UCSD-AML1 (cell line): ENCODE data around the gene TLL1.

Experiments used
- DNase-seq: peaks from one replicate; lab custom pipeline; 2025; ENCODE audit not compliant: unreplicated experiment; lab: John Stamatoyannopoulos, UW

Gene TLL1

GRCh38 chr4:165879641-165880040, 6.6 kb downstream of the TLL1 start:
- DNase-seq, result no peak

GRCh38 chr4:165894159-165894558, 21.1 kb downstream of the TLL1 start:
- DNase-seq, result no peak

- DNase-seq, result no peak
Observed at GRCh38 chr4:165905405-165906027, 32.5 kb downstream of the TLL1 start.

GRCh38 chr4:165906272-165906671, 33.2 kb downstream of the TLL1 start:
- DNase-seq, result no peak

- DNase-seq, result no peak
Observed at GRCh38 chr4:165909947-165910346, 36.9 kb downstream of the TLL1 start.

- DNase-seq, result no peak
Observed at GRCh38 chr4:165915215-165915614, 42.2 kb downstream of the TLL1 start.

- DNase-seq, result no peak
Observed at GRCh38 chr4:165921546-165921945, 48.5 kb downstream of the TLL1 start.

- DNase-seq, result no peak
Observed at GRCh38 chr4:165922747-165923146, 49.7 kb downstream of the TLL1 start.

GRCh38 chr4:165926307-165926706, 53.3 kb downstream of the TLL1 start:
- no peak for DNase-seq

- DNase-seq, result no peak
Observed at GRCh38 chr4:165927366-165927765, 54.3 kb downstream of the TLL1 start.

GRCh38 chr4:165927815-165928214, 54.8 kb downstream of the TLL1 start:
- no peak for DNase-seq

- DNase-seq, result no peak
Observed at GRCh38 chr4:165928601-165929000, 55.6 kb downstream of the TLL1 start.

- DNase-seq, result no peak
Observed at GRCh38 chr4:165929662-165930061, 56.6 kb downstream of the TLL1 start.

GRCh38 chr4:165931741-165932140, 58.7 kb downstream of the TLL1 start:
- DNase-seq, result no peak

GRCh38 chr4:165944900-165945299, 71.9 kb downstream of the TLL1 start:
- no peak for DNase-seq

GRCh38 chr4:165945991-165946390, 73.0 kb downstream of the TLL1 start:
- DNase-seq, result no peak

- no peak for DNase-seq
Observed at GRCh38 chr4:165947019-165947418, 74.0 kb downstream of the TLL1 start.

GRCh38 chr4:165953181-165953580, 80.1 kb downstream of the TLL1 start:
- no peak for DNase-seq

GRCh38 chr4:165963621-165964020, 90.6 kb downstream of the TLL1 start:
- no peak for DNase-seq

GRCh38 chr4:165964591-165964990, 91.6 kb downstream of the TLL1 start:
- DNase-seq, result no peak

- no peak for DNase-seq
Observed at GRCh38 chr4:165965503-165965902, 92.5 kb downstream of the TLL1 start.

- DNase-seq, result no peak
Observed at GRCh38 chr4:165966833-165967232, 93.8 kb downstream of the TLL1 start.

- no peak for DNase-seq
Observed at GRCh38 chr4:165967486-165967885, 94.4 kb downstream of the TLL1 start.
